IMR-90 (cell line): ENCODE results near the gene CTAG1A. TPM values are rescaled to one million over a fixed set of nuclear protein-coding genes. Genes with fewer than 3 reads are reported as not detected.

Experiments
- ATAC-seq: fragments of 200-7000 bp; cut with Tn5 transposase; 2 replicates; pipeline ENCODE4 v1.9.1; 2020; ENCODE audit warnings: low read depth, mild to moderate bottlenecking, moderate library complexity
- BruUV-seq: library from RNA; stranded (reverse); fragments of 400-500 nt; replicated peaks from 2 replicates; lab custom pipeline; 2021; lab: Mats Ljungman, UMichigan
- CTCF ChIA-PET: fragments of 300-600 bp; formaldehyde crosslinking; extraction: SDS; loops from one replicate; lab custom pipeline; 2021; ENCODE audit warnings: antibody characterized with exemption; lab: Yijun Ruan, JAX
- POLR2A ChIA-PET: fragments of 300-600 bp; sonication (Branson Sonifier 250); formaldehyde crosslinking; loops from one replicate; lab custom pipeline; 2022; ENCODE audit warnings: antibody characterized with exemption; ENCODE audit not compliant: unreplicated experiment; lab: Charles Lee
- DNase-seq: peaks from one replicate; pipeline ENCODE4 v3.0.0; 2013
- H2AFZ ChIP-seq: replicated peaks from 2 replicates; pipeline ENCODE3; 2013; ENCODE audit warnings: low read length, mild to moderate bottlenecking; ENCODE audit not compliant: poor library complexity
- H2AK5ac ChIP-seq: 2 replicates; pipeline ENCODE4 v1.6.1; 2013; ENCODE audit warnings: low read depth, low read length, inconsistent platforms
- H2AK9ac ChIP-seq: replicated peaks from 2 replicates; pipeline ENCODE3; 2013; ENCODE audit warnings: mild to moderate bottlenecking, low read depth, low read length, moderate library complexity; ENCODE audit not compliant: poor library complexity
- H2BK120ac ChIP-seq: 2 replicates; pipeline ENCODE4 v1.6.1; 2013; ENCODE audit warnings: low read depth, low read length, inconsistent platforms
- H2BK15ac ChIP-seq: 3 replicates; pipeline ENCODE4 v1.6.1; 2013; ENCODE audit warnings: low read depth, low read length, inconsistent platforms
- H2BK20ac ChIP-seq: 2 replicates; pipeline ENCODE4 v1.6.1; 2013; ENCODE audit warnings: low read depth, mild to moderate bottlenecking, inconsistent platforms, low read length, moderate library complexity
- H2BK5ac ChIP-seq: 2 replicates; pipeline ENCODE4 v1.6.1; 2013; ENCODE audit warnings: mild to moderate bottlenecking, low read depth, low read length, inconsistent platforms; ENCODE audit not compliant: poor library complexity, severe bottlenecking
- H3K14ac ChIP-seq: replicated peaks from 2 replicates; pipeline ENCODE4 v1.6.1; 2013; ENCODE audit warnings: low read depth, low read length, inconsistent platforms
- H3K18ac ChIP-seq: 2 replicates; pipeline ENCODE4 v1.6.1; 2013; ENCODE audit warnings: low read depth, low read length, control low read depth
- H3K23ac ChIP-seq: 2 replicates; pipeline ENCODE4 v1.6.1; 2013; ENCODE audit warnings: low read depth, low read length, inconsistent platforms
- H3K27ac ChIP-seq: 2 replicates; pipeline ENCODE4 v1.5.1; 2013; ENCODE audit warnings: mild to moderate bottlenecking, control low read depth, low read length; ENCODE audit not compliant: insufficient read depth
- H3K27me3 ChIP-seq: 2 replicates; pipeline ENCODE4 v1.6.1; 2013; ENCODE audit warnings: low read length; ENCODE audit not compliant: control insufficient read depth, insufficient read depth
- H3K36me3 ChIP-seq: 2 replicates; pipeline ENCODE4 v1.6.1; 2013; ENCODE audit warnings: low read length, mixed read lengths; ENCODE audit not compliant: control insufficient read depth, insufficient read depth
- H3K4ac ChIP-seq: 2 replicates; pipeline ENCODE4 v1.6.1; 2013; ENCODE audit warnings: low read depth, low read length, inconsistent platforms
- H3K4me1 ChIP-seq: 2 replicates; pipeline ENCODE4 v1.6.1; 2013; ENCODE audit warnings: low read length, mixed read lengths; ENCODE audit not compliant: control insufficient read depth, insufficient read depth
- H3K4me2 ChIP-seq: 2 replicates; pipeline ENCODE4 v1.6.1; 2013; ENCODE audit warnings: low read depth, mild to moderate bottlenecking, control low read depth, low read length, moderate library complexity
- H3K4me3 ChIP-seq: 2 replicates; pipeline ENCODE4 v1.5.1; 2013; ENCODE audit warnings: low read depth, mild to moderate bottlenecking, control low read depth, low read length, moderate library complexity; ENCODE audit not compliant: insufficient read depth
- H3K56ac ChIP-seq: 2 replicates; pipeline ENCODE4 v1.6.1; 2013; ENCODE audit warnings: low read length, inconsistent platforms; ENCODE audit not compliant: insufficient read depth; ENCODE audit errors: extremely low read depth
- H3K79me1 ChIP-seq, 2 experiments: 2 replicates each; pipeline ENCODE4 v1.6.1; 2013; ENCODE audit warnings: low read length in 2 of 2, inconsistent platforms in 1 of 2, low read depth in 1 of 2
- H3K9ac ChIP-seq: 2 replicates; pipeline ENCODE4 v1.6.1; 2013; ENCODE audit warnings: low read depth, low read length, control low read depth
- H3K9me1 ChIP-seq: 2 replicates; pipeline ENCODE4 v1.6.1; 2013; ENCODE audit warnings: low read length, inconsistent platforms; ENCODE audit not compliant: insufficient read depth
- H3K9me3 ChIP-seq: 2 replicates; pipeline ENCODE4 v1.6.1; 2013; ENCODE audit warnings: low read length; ENCODE audit not compliant: control insufficient read depth, insufficient read depth
- H4K20me1 ChIP-seq: 2 replicates; pipeline ENCODE4 v1.6.1; 2013; ENCODE audit warnings: low read length, inconsistent platforms; ENCODE audit not compliant: insufficient read depth
- H4K5ac ChIP-seq: 2 replicates; pipeline ENCODE4 v1.6.1; 2013; ENCODE audit warnings: mild to moderate bottlenecking, low read depth, low read length, control low read depth
- H4K8ac ChIP-seq, 2 experiments: 2 replicates each; pipeline ENCODE4 v1.6.1; 2013; ENCODE audit warnings: low read depth in 2 of 2, low read length in 2 of 2, control low read depth in 1 of 2, inconsistent platforms in 1 of 2
- H4K91ac ChIP-seq: 2 replicates; pipeline ENCODE4 v1.6.1; 2013; ENCODE audit warnings: low read depth, low read length, inconsistent platforms; ENCODE audit not compliant: insufficient read depth
- CEBPB ChIP-seq: IDR thresholded peaks from 2 replicates; pipeline ENCODE4 v1.6.1; 2012; ENCODE audit warnings: low read depth, low read length, improper control_type of control experiment
- CHD1 ChIP-seq: IDR thresholded peaks from 2 replicates; pipeline ENCODE4 v1.6.1; 2012; ENCODE audit warnings: low read depth, low read length, improper control_type of control experiment
- ELK1 ChIP-seq: fragments of 150-350 bp; IDR thresholded peaks from 2 replicates; pipeline ENCODE4 v1.6.1; 2016; ENCODE audit warnings: low read depth, mild to moderate bottlenecking, low read length, moderate library complexity, borderline replicate concordance
- FOS ChIP-seq: fragments of 150-350 bp; IDR thresholded peaks from 2 replicates; pipeline ENCODE4 v1.6.1; 2016; ENCODE audit warnings: low read depth, low read length
- MAFK ChIP-seq: IDR thresholded peaks from 2 replicates; pipeline ENCODE4 v1.6.1; 2012; ENCODE audit warnings: low read depth, low read length, improper control_type of control experiment
- MXI1 ChIP-seq: IDR thresholded peaks from 2 replicates; pipeline ENCODE4 v1.6.1; 2012; ENCODE audit warnings: low read depth, mild to moderate bottlenecking, low read length, moderate library complexity, borderline replicate concordance
- NFE2L2 ChIP-seq: fragments of 150-350 bp; IDR thresholded peaks from 2 replicates; pipeline ENCODE4 v1.6.1; 2016; ENCODE audit warnings: low read depth, mild to moderate bottlenecking, low read length
- RCOR1 ChIP-seq: IDR thresholded peaks from 2 replicates; pipeline ENCODE4 v1.6.1; 2012; ENCODE audit warnings: mild to moderate bottlenecking, low read length, improper control_type of control experiment; ENCODE audit not compliant: insufficient replicate concordance
- RFX5 ChIP-seq: IDR thresholded peaks from 2 replicates; pipeline ENCODE4 v1.8.0; 2012; ENCODE audit warnings: low read depth, mild to moderate bottlenecking, low read length, moderate library complexity
- SMC3 ChIP-seq: fragments of 150-350 bp; IDR thresholded peaks from 2 replicates; pipeline ENCODE4 v1.6.1; 2016; ENCODE audit warnings: low read depth, mild to moderate bottlenecking, antibody characterized with exemption, low read length, moderate library complexity
- USF2 ChIP-seq: fragments of 150-350 bp; IDR thresholded peaks from 2 replicates; pipeline ENCODE4 v1.6.1; 2017; ENCODE audit warnings: mild to moderate bottlenecking, antibody characterized with exemption, low read length, low read depth
- WGBS, 2 experiments: methylation state at CpG; one replicate each; pipeline versions ENCODE4 v1.1.5 to v1.1.7; 2013; ENCODE audit warnings: missing lambda C conversion rate in 2 of 2; ENCODE audit not compliant: insufficient read length in 1 of 2; ENCODE audit errors: extremely low coverage in 2 of 2; 5-methylcytosine and 5-hydroxymethylcytosine counted together
- dilution Hi-C: fragments of 300-500 bp; cut with HindIII; formaldehyde crosslinking; loops from one replicate; pipeline ENCODE4 v1.14.3; 2018; ENCODE audit warnings: low sequenced_read_pairs; ENCODE audit not compliant: unreplicated experiment
- in situ Hi-C: fragments of 300-500 bp; cut with MboI; formaldehyde crosslinking; loops from 3 replicates; pipeline ENCODE4 v1.14.3; 2019; ENCODE audit warnings: low sequenced_read_pairs, inconsistent platforms, mixed read lengths
- intact Hi-C: fragments of 100-400 bp; cut with micrococcal nuclease; formaldehyde crosslinking; loops from 2 replicates; pipeline ENCODE4 v1.10.0; 2022
- polyA plus RNA-seq, 3 experiments: library from polyadenylated mRNA; depleted of rRNA; stranded (reverse); fragments of >200 nt; gene quantifications; 2 replicates each; pipeline ENCODE4 v1.2.3, GENCODE V29; 2012; ENCODE audit warnings: low replicate concordance in 1 of 3
- total RNA-seq: library from RNA; depleted of rRNA; stranded (reverse); fragments of >200 nt; gene quantifications from 2 replicates; pipeline ENCODE4 v1.2.3, GENCODE V29; 2012

Gene CTAG1A
- total and polyA plus RNA-seq, 2 of the 4 experiments (the other 2 are of a cell fraction), result not detected

DNA sequence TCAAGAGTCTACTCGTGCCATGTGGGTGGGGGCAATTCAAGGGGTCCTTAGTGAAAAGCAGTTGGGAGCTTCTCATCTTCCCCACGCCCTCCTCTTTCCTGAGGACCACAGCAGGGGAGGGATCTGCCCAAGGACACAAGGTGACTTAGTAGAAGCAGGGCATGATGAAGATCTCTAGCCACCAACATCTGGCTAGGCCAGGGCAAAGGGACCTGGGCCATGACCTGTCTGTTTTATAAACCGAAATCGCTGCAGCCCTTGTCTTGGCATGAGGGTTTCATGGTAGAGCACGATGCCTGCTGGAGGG, 43.4 kb upstream of the CTAG1A start:
- no TSS peak for BruUV-seq
- Histone ChIP-seq H3K4me2 (peak overlapping the region; percentile 67), H3K27ac (peak overlapping the region; percentile 99)

More for the DNA sequence above, 43.4 kb upstream of the CTAG1A start:
- no peak overlapping the region for H3K4me3 ChIP-seq
- H3K9me1 ChIP-seq, result peaks cover 19% of the 10 kb centered on the region
- H3K79me1 ChIP-seq, result peaks cover 8 to 58% of the 10 kb centered on the region in 2 experiments; a peak in 3 of 4 replicates
- dilution Hi-C loops (no loop called here), intact Hi-C loops (no loop called here), in situ Hi-C loops (loop anchor here (25.0 kb wide), 1 partner anchor 1579 kb away; no protein-coding TSS in a partner anchor)
- peak overlapping the region; percentile 96; the same call in 2 of the 3 replicates for H2BK15ac ChIP-seq
- peak overlapping the region; percentile 99 for H2BK20ac ChIP-seq
- peak overlapping the region; percentile 99 for H2AK5ac ChIP-seq
- H3K36me3 ChIP-seq, result peaks cover 40% of the 10 kb centered on the region
- H3K18ac ChIP-seq, result peak overlapping the region; percentile 99
- peaks cover 4% of the 10 kb centered on the region; the same call in 1 of the 2 replicates for H4K20me1 ChIP-seq
- peak overlapping the region; percentile 98 for H3K14ac ChIP-seq
- peak overlapping the region; percentile 76 for H2AFZ ChIP-seq
- peak overlapping the region; percentile 99 for H3K23ac ChIP-seq
- H2BK5ac ChIP-seq, result peak overlapping the region; percentile 99
- ATAC-seq (no peak), DNase-seq (peak; percentile 13)
- WGBS, 2 experiments, result no CpG with 5 or more reads among the region's 5 CpGs
- TF ChIP-seq RFX5 (no peak), RCOR1 (no peak), CEBPB (no peak), CHD1 (no peak), USF2 (no peak), MXI1 (no peak), FOS (no peak), NFE2L2 (no peak), ELK1 (no peak), MAFK (no peak), SMC3 (no peak)
- peak overlapping the region; percentile 65 to 97 for H4K8ac ChIP-seq
- peaks cover 23% of the 10 kb centered on the region for H3K4me1 ChIP-seq
- H3K4ac ChIP-seq, result peak overlapping the region; percentile 100
- H4K91ac ChIP-seq, result peak overlapping the region; percentile 99
- H2AK9ac ChIP-seq, result peak overlapping the region; percentile 97
- H4K5ac ChIP-seq, result peak overlapping the region; percentile 100
- H3K56ac ChIP-seq, result peak overlapping the region; percentile 78
- ChIA-PET CTCF (interaction anchor here (1.6 to 1.7 kb wide), 2 partner anchors 15 to 142 kb away, joined by 3 to 5 read pairs; no protein-coding TSS in a partner anchor), POLR2A (no interaction called here)
- H2BK120ac ChIP-seq, result peak overlapping the region; percentile 100
- H3K9ac ChIP-seq, result peak overlapping the region; percentile 56
- no peaks in the 10 kb centered on the region for H3K9me3 ChIP-seq
- H3K27me3 ChIP-seq, result no peaks in the 10 kb centered on the region
